Prostate gland (tissue), 2 donors: ENCODE measurements around the gene CCDC85A.

Source experiments
- CTCF ChIP-seq, 4 experiments: fragments of 200-600 bp in 2 of 4; fragments of 450-650 bp in 2 of 4; sonication (generic) in 2 of 4; IDR thresholded peaks; 1 replicate in 3 of 4; 2 replicates in 1 of 4; pipeline ENCODE4 v1.5.1; 2016 to 2019; ENCODE audit warnings: antibody characterized with exemption in 4 of 4, mild to moderate bottlenecking in 2 of 4, moderate library complexity in 2 of 4
- POLR2AphosphoS5 ChIP-seq: sonication (generic); formaldehyde crosslinking; IDR thresholded peaks from one replicate; pipeline ENCODE4 v1.6.1; 2017; ENCODE audit warnings: antibody characterized with exemption

- TF ChIP-seq CTCF (IDR thresholded peaks at IDR 0.05) (peak; percentile 79 to 94 (median 84)), POLR2AphosphoS5 (peak; percentile 32)
Observed at GRCh38 chr2:56183643-56184499, at the start of gene CCDC85A.
